A673 (cell line): ENCODE data around the gene ZNF205. TPM values are rescaled to one million over a fixed set of nuclear protein-coding genes. Genes with fewer than 3 reads are reported as not detected.
"Not testable (repeated sequence)": the region's sequence is repeated elsewhere in the genome, so short reads cannot be mapped to it uniquely, and the experiment has no call there.

Experiments
- BruUV-seq: library from RNA; stranded (reverse); fragments of 400-500 nt; replicated peaks from 2 replicates; lab custom pipeline; 2021; lab: Mats Ljungman, UMichigan
- CTCF ChIA-PET: fragments of 300-600 bp; sonication (Branson Sonifier 250); formaldehyde crosslinking; loops from one replicate; lab custom pipeline; 2022; ENCODE audit warnings: antibody characterized with exemption; lab: Charles Lee
- POLR2A ChIA-PET: fragments of 300-600 bp; sonication (Branson Sonifier 250); formaldehyde crosslinking; loops from one replicate; lab custom pipeline; 2022; ENCODE audit warnings: antibody characterized with exemption; ENCODE audit not compliant: low non-redundant PET; lab: Charles Lee
- DNase-seq: peaks from one replicate; pipeline ENCODE4 v3.0.0-alpha.2; 2015; ENCODE audit warnings: low spot score
- H3K27ac ChIP-seq: fragments of 200-600 bp; sonication (generic); 2 replicates; pipeline ENCODE4 v1.5.1; 2016; ENCODE audit warnings: mixed run types, low read depth, mild to moderate bottlenecking, mixed read lengths, antibody characterized with exemption, low read length; ENCODE audit not compliant: poor library complexity, severe bottlenecking
- H3K27me3 ChIP-seq: fragments of 200-600 bp; sonication (generic); replicated peaks from 2 replicates; pipeline ENCODE4 v1.6.1; 2017; ENCODE audit warnings: mixed run types, low read depth, mild to moderate bottlenecking, mixed read lengths, antibody characterized with exemption, low read length; ENCODE audit not compliant: insufficient read depth, poor library complexity
- H3K36me3 ChIP-seq: fragments of 200-600 bp; sonication (generic); 2 replicates; pipeline ENCODE4 v1.6.1; 2016; ENCODE audit warnings: mixed run types, mild to moderate bottlenecking, mixed read lengths, antibody characterized with exemption, low read length; ENCODE audit not compliant: insufficient read depth, poor library complexity, severe bottlenecking
- H3K4me1 ChIP-seq: fragments of 200-600 bp; sonication (generic); 2 replicates; pipeline ENCODE4 v1.6.1; 2017; ENCODE audit warnings: mixed run types, mild to moderate bottlenecking, mixed read lengths, antibody characterized with exemption, low read length; ENCODE audit not compliant: insufficient read depth, poor library complexity, severe bottlenecking
- H3K4me3 ChIP-seq: fragments of 200-600 bp; sonication (generic); 2 replicates; pipeline ENCODE4 v1.5.1; 2016; ENCODE audit warnings: low read depth, mixed run types, mild to moderate bottlenecking, mixed read lengths, low read length; ENCODE audit not compliant: poor library complexity, severe bottlenecking
- H3K9me3 ChIP-seq: fragments of 200-600 bp; sonication (generic); 2 replicates; pipeline ENCODE4 v1.6.1; 2016; ENCODE audit warnings: mixed run types, low read depth, mild to moderate bottlenecking, mixed read lengths, antibody characterized with exemption, low read length; ENCODE audit not compliant: poor library complexity, severe bottlenecking
- CTCF ChIP-seq: fragments of 300-800, 200-600 bp; sonication (generic); conservative IDR thresholded peaks from 2 replicates; pipeline ENCODE4 v1.5.1; 2017; ENCODE audit warnings: low read depth, mild to moderate bottlenecking, antibody characterized with exemption, low read length, moderate library complexity, mixed read lengths
- EZH2 ChIP-seq: fragments of 200-600 bp; sonication (generic); IDR thresholded peaks from 2 replicates; pipeline ENCODE4 v1.6.1; 2017; ENCODE audit warnings: borderline replicate concordance, low read depth, mild to moderate bottlenecking, mixed read lengths, antibody characterized with exemption, low read length; ENCODE audit not compliant: poor library complexity, severe bottlenecking
- intact Hi-C: fragments of 100-400 bp; cut with micrococcal nuclease; formaldehyde crosslinking; loops from one replicate; pipeline ENCODE4 v1.10.0; 2022; ENCODE audit not compliant: unreplicated experiment
- total RNA-seq: library from RNA; stranded (reverse); gene quantifications from 2 replicates; pipeline ENCODE4 v1.2.3, GENCODE V29; 2021

ZNF205 gene
- total RNA-seq, 1 experiment from 2014 or later, result 19.0 TPM

- H3K4me3 ChIP-seq, result not testable (repeated sequence)
These were observed 29.0 kb upstream of the ZNF205 start for GRCh38 chr16:3083408-3083807.

GRCh38 chr16:3084491-3084890 lies 27.9 kb upstream of the ZNF205 start:
- ChIA-PET POLR2A (no interaction called here), CTCF (no interaction called here)
- no peak for DNase-seq
- TF ChIP-seq EZH2 (no peak), CTCF (no peak)
- no peak overlapping the region for H3K27ac ChIP-seq
- intact Hi-C loops, result no loop called here
- H3K4me3 ChIP-seq, result no peak overlapping the region
- no peaks in the 10 kb centered on the region for H3K4me1 ChIP-seq
- BruUV-seq, result no TSS peak
- no peaks in the 10 kb centered on the region for H3K36me3 ChIP-seq
- no peaks in the 10 kb centered on the region for H3K9me3 ChIP-seq
- peaks cover 8% of the 10 kb centered on the region for H3K27me3 ChIP-seq

More at GRCh38 chr16:3083408-3083807, 29.0 kb upstream of the ZNF205 start:
- BruUV-seq, POLR2A ChIA-PET, DNase-seq, H3K9me3 ChIP-seq, H3K36me3 ChIP-seq, intact Hi-C loops, H3K27ac ChIP-seq, CTCF ChIA-PET, H3K4me1 ChIP-seq: not testable (repeated sequence)
- peaks cover 11% of the 10 kb centered on the region for H3K27me3 ChIP-seq

- Histone ChIP-seq H3K27me3 (peaks cover 3% of the 10 kb centered on the region), H3K27ac (no peak overlapping the region), H3K9me3 (no peaks in the 10 kb centered on the region), H3K36me3 (no peaks in the 10 kb centered on the region), H3K4me3 (no peak overlapping the region), H3K4me1 (no peaks in the 10 kb centered on the region)
- DNase-seq, result no peak
- no TSS peak for BruUV-seq
- no peak for TF ChIP-seq CTCF
- TF ChIP-seq EZH2, result no peak
- ChIA-PET POLR2A (no interaction called here), CTCF (no interaction called here)
- intact Hi-C loops, result no loop called here
These were observed 27.3 kb upstream of the ZNF205 start for GRCh38 chr16:3084969-3085670.
